Esophagus muscularis mucosa (tissue), 4 donors: ENCODE data around the gene REEP6. TPM values are rescaled to one million over a fixed set of nuclear protein-coding genes. Genes with fewer than 3 reads are reported as not detected.

Source experiments
- DNase-seq: peaks from one replicate; pipeline ENCODE4 v3.0.0-alpha.2; 2017; ENCODE audit errors: extremely low spot score
- H3K27ac ChIP-seq, 4 donors: fragments of 200-600 bp; sonication (generic); replicated peaks in 1 of 4; 1 replicate in 3 of 4; 2 replicates in 1 of 4; pipeline ENCODE4 v1.5.1; 2016 to 2019; ENCODE audit warnings: mild to moderate bottlenecking in 1 of 4
- H3K27me3 ChIP-seq, 4 donors: fragments of 200-600 bp; sonication (generic); one replicate each; pipeline versions ENCODE4 v1.5.1 to v1.6.0; 2016 to 2019
- H3K36me3 ChIP-seq, 4 donors: fragments of 200-600 bp; sonication (generic); one replicate each; pipeline ENCODE4 v1.5.1; 2016 to 2019
- H3K4me1 ChIP-seq, 4 donors: fragments of 200-600 bp; sonication (generic); one replicate each; pipeline ENCODE4 v1.5.1; 2016 to 2019
- H3K4me3 ChIP-seq, 4 donors: fragments of 200-600 bp; sonication (generic); 1 replicate in 2 of 4; 2 replicates in 2 of 4; pipeline ENCODE4 v1.5.1; 2016 to 2019; ENCODE audit warnings: mild to moderate bottlenecking in 4 of 4, moderate library complexity in 1 of 4
- H3K9me3 ChIP-seq, 4 donors: fragments of 200-600 bp; sonication (generic); 1 replicate in 3 of 4; 2 replicates in 1 of 4; pipeline ENCODE4 v1.5.1; 2016 to 2019
- EP300 ChIP-seq: sonication (generic); formaldehyde crosslinking; IDR thresholded peaks from one replicate; pipeline ENCODE4 v1.6.1; 2017; ENCODE audit warnings: antibody characterized with exemption
- POLR2A ChIP-seq: fragments of 450-650 bp; IDR thresholded peaks from one replicate; pipeline ENCODE4 v1.6.1; 2017; ENCODE audit warnings: antibody characterized with exemption, moderate library complexity, mild to moderate bottlenecking, low read depth
- POLR2AphosphoS5 ChIP-seq, 2 donors: sonication (generic); formaldehyde crosslinking; IDR thresholded peaks; one replicate each; pipeline ENCODE4 v1.6.1; 2017; ENCODE audit warnings: antibody characterized with exemption in 2 of 2
- WGBS: methylation state at CpG from one replicate; pipeline ENCODE4 v1.1.5; 2018; 5-methylcytosine and 5-hydroxymethylcytosine counted together
- intact Hi-C: fragments of 100-400 bp; cut with DNase I; formaldehyde crosslinking; loops from one replicate; pipeline ENCODE4 v1.15.1; 2023
- total RNA-seq, 4 donors: library from RNA; depleted of rRNA; stranded (reverse); fragments of >200 nt; gene quantifications; one replicate each; pipeline versions ENCODE4 v1.1.0 to v1.2.1, GENCODE V29; 2016
- TF ChIP-seq, protein P1 (sequence below), 3 experiments: fragments of 200-600 bp in 2 of 3; fragments of 450-650 bp in 1 of 3; sonication (generic) in 2 of 3; IDR thresholded peaks; one replicate each; pipeline ENCODE4 v1.5.1; 2017 to 2019; ENCODE audit warnings: antibody characterized with exemption in 3 of 3, mild to moderate bottlenecking in 2 of 3, moderate library complexity in 1 of 3

The REEP6 gene
- total RNA-seq, 4 donors from 2014 or later, result 0.23 to 2.3 (median 0.99) TPM; not detected in 1

DNA sequence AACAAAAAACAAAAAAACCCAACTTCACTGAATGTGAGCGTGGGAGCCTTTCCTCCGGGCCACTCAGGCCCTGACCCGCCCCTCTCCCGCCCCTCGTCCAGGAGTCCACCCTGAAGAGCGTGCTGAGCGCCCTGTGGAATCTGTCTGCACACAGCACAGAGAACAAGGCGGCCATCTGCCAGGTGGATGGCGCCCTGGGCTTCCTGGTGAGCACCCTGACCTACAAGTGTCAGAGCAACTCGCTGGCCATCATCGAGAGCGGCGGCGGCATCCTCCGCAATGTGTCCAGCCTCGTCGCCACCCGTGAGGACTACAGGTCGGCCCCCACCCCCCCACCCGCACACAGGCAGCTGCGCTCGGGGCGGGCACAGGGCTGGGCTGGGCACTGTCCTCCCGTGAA, 29.1 kb upstream of the REEP6 start:
- Histone ChIP-seq H3K27me3 (peaks cover 0 to 53% (median 23%) of the 10 kb centered on the region in 4 donors), H3K4me3 (no peak overlapping the region), H3K4me1 (peaks cover 9 to 23% (median 18%) of the 10 kb centered on the region in 4 donors), H3K27ac (no peak overlapping the region), H3K9me3 (no peaks in the 10 kb centered on the region), H3K36me3 (peaks cover 0 to 24% (median 17%) of the 10 kb centered on the region in 4 donors)
- intact Hi-C loops, result no loop called here
- 92% methylated on average over 24 of the region's 24 CpGs for WGBS
- TF ChIP-seq POLR2A (no peak), EP300 (no peak), POLR2AphosphoS5 (IDR thresholded peaks at IDR 0.05) (no peak)
- TF ChIP-seq, protein P1, sequence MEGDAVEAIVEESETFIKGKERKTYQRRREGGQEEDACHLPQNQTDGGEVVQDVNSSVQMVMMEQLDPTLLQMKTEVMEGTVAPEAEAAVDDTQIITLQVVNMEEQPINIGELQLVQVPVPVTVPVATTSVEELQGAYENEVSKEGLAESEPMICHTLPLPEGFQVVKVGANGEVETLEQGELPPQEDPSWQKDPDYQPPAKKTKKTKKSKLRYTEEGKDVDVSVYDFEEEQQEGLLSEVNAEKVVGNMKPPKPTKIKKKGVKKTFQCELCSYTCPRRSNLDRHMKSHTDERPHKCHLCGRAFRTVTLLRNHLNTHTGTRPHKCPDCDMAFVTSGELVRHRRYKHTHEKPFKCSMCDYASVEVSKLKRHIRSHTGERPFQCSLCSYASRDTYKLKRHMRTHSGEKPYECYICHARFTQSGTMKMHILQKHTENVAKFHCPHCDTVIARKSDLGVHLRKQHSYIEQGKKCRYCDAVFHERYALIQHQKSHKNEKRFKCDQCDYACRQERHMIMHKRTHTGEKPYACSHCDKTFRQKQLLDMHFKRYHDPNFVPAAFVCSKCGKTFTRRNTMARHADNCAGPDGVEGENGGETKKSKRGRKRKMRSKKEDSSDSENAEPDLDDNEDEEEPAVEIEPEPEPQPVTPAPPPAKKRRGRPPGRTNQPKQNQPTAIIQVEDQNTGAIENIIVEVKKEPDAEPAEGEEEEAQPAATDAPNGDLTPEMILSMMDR (IDR thresholded peaks at IDR 0.05), result no peak
- no peak for DNase-seq

DNA sequence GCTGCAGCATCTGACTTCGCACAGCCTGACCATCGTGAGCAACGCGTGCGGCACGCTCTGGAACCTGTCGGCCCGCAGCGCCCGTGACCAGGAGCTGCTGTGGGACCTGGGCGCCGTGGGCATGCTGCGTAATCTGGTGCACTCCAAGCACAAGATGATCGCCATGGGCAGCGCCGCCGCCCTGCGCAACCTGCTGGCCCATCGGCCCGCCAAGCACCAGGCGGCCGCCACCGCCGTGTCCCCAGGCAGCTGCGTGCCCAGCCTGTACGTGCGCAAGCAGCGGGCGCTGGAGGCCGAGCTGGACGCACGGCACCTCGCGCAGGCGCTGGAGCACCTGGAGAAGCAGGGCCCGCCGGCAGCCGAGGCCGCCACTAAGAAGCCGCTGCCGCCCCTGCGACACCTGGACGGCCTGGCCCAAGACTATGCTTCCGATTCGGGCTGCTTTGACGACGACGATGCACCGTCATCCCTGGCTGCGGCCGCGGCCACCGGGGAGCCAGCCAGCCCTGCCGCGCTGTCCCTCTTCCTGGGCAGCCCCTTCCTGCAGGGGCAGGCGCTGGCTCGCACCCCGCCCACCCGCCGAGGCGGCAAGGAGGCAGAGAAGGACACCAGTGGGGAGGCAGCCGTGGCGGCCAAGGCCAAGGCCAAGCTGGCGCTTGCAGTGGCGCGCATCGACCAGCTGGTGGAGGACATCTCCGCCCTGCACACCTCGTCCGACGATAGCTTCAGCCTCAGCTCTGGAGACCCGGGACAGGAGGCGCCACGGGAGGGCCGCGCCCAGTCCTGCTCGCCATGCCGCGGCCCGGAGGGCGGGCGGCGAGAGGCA, 25.6 kb upstream of the REEP6 start:
- Histone ChIP-seq H3K27ac (no peak overlapping the region), H3K27me3 (peaks cover 15 to 73% (median 41%) of the 10 kb centered on the region in 4 donors), H3K4me3 (peak overlapping the region in 1 of 4 donors; percentile 9), H3K4me1 (peaks cover 39 to 55% (median 49%) of the 10 kb centered on the region in 4 donors), H3K36me3 (peaks cover 0 to 17% (median 9%) of the 10 kb centered on the region in 4 donors), H3K9me3 (no peaks in the 10 kb centered on the region)
- TF ChIP-seq, protein P1 (IDR thresholded peaks at IDR 0.05), result peak; percentile 22 to 44 (median 30)
- TF ChIP-seq POLR2AphosphoS5 (IDR thresholded peaks at IDR 0.05), result no peak
- no peak for TF ChIP-seq POLR2A
- no peak for TF ChIP-seq EP300
- WGBS, result 82% methylated on average over 12 of the region's 83 CpGs
- no peak for DNase-seq
- intact Hi-C loops, result no loop called here

DNA sequence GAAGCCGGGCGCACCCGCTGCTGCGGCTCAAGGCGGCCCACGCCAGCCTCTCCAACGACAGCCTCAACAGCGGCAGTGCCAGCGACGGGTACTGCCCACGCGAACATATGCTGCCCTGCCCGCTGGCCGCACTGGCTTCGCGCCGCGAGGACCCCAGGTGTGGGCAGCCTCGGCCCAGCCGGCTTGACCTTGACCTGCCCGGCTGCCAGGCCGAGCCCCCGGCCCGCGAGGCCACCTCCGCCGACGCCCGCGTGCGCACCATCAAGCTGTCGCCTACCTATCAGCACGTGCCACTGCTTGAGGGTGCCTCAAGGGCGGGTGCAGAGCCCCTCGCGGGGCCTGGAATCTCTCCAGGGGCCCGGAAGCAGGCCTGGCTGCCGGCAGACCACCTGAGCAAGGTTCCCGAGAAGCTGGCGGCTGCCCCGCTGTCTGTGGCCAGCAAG, 24.9 kb upstream of the REEP6 start:
- H3K4me1 ChIP-seq, result peaks cover 45 to 61% (median 55%) of the 10 kb centered on the region in 4 donors
- WGBS, result 40% methylated on average over 3 of the region's 41 CpGs
- H3K4me3 ChIP-seq, result peak overlapping the region in 1 of 4 donors; percentile 9
- intact Hi-C loops, result no loop called here
- TF ChIP-seq POLR2A (no peak), EP300 (no peak), POLR2AphosphoS5 (IDR thresholded peaks at IDR 0.05) (no peak)
- TF ChIP-seq, protein P1 (IDR thresholded peaks at IDR 0.05), result no peak
- H3K27ac ChIP-seq, result no peak overlapping the region
- H3K9me3 ChIP-seq, result no peaks in the 10 kb centered on the region
- H3K36me3 ChIP-seq, result peaks cover 0 to 11% (median 3%) of the 10 kb centered on the region in 4 donors
- peaks cover 21 to 79% (median 47%) of the 10 kb centered on the region in 4 donors for H3K27me3 ChIP-seq
- no peak for DNase-seq

DNA sequence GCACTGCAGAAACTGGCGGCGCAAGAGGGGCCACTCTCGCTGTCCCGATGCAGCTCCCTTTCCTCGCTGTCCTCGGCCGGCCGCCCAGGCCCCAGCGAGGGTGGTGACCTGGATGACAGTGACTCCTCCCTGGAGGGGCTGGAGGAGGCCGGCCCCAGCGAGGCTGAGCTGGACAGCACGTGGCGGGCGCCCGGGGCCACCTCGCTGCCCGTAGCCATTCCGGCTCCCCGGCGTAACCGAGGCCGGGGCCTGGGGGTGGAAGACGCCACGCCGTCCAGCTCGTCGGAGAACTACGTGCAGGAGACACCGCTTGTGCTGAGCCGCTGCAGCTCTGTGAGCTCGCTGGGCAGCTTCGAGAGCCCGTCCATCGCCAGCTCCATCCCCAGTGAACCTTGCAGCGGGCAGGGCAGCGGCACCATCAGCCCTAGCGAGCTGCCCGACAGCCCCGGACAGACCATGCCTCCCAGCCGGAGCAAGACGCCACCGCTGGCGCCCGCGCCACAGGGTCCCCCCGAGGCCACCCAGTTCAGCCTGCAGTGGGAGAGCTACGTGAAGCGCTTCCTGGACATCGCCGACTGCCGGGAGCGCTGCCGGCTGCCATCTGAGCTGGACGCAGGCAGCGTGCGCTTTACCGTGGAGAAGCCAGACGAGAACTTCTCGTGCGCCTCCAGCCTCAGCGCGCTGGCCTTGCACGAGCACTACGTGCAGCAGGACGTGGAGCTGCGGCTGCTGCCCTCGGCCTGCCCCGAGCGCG, 24.3 kb upstream of the REEP6 start:
- no peak for DNase-seq
- peaks cover 26 to 85% (median 53%) of the 10 kb centered on the region in 4 donors for H3K27me3 ChIP-seq
- H3K27ac ChIP-seq, result no peak overlapping the region
- TF ChIP-seq, protein P1 (IDR thresholded peaks at IDR 0.05), result no peak
- TF ChIP-seq POLR2A, result no peak
- no peak for TF ChIP-seq POLR2AphosphoS5 (IDR thresholded peaks at IDR 0.05)
- no peak for TF ChIP-seq EP300
- intact Hi-C loops, result no loop called here
- 13% methylated on average over 19 of the region's 70 CpGs for whole genome bisulfite sequencing
- peaks cover 0 to 6% (median 0%) of the 10 kb centered on the region in 4 donors for H3K36me3 ChIP-seq
- peaks cover 51 to 67% (median 61%) of the 10 kb centered on the region in 4 donors for H3K4me1 ChIP-seq
- H3K9me3 ChIP-seq, result no peaks in the 10 kb centered on the region
- no peak overlapping the region for H3K4me3 ChIP-seq
